Loucy (cell line): Measurements from ENCODE around the gene CAMSAP1.

Source experiments
- H2AFZ ChIP-seq: fragments of 200-600 bp; sonication (generic); 2 replicates; pipeline ENCODE4 v1.6.0; 2016; ENCODE audit warnings: antibody characterized with exemption, mild to moderate bottlenecking, low read length, moderate library complexity
- H3F3A ChIP-seq: fragments of 200-600 bp; 2 replicates; pipeline ENCODE4 v1.6.0; 2016; ENCODE audit warnings: antibody characterized with exemption, low read depth, mild to moderate bottlenecking
- H3K27me3 ChIP-seq: fragments of 200-600 bp; sonication (generic); 2 replicates; pipeline ENCODE4 v1.6.1; 2014; ENCODE audit warnings: low read length, mild to moderate bottlenecking; ENCODE audit not compliant: insufficient read depth, poor library complexity, severe bottlenecking
- H3K36me3 ChIP-seq: fragments of 200-600 bp; sonication (generic); 2 replicates; pipeline ENCODE4 v1.6.1; 2016; ENCODE audit warnings: low read length; ENCODE audit not compliant: insufficient read depth
- H3K4me1 ChIP-seq: fragments of 200-600 bp; sonication (generic); 2 replicates; pipeline ENCODE4 v1.5.1; 2014; ENCODE audit warnings: low read length, mild to moderate bottlenecking; ENCODE audit not compliant: insufficient read depth, poor library complexity, severe bottlenecking
- H3K4me2 ChIP-seq: fragments of 200-600 bp; sonication (generic); 2 replicates; pipeline ENCODE4 v1.6.0; 2014; ENCODE audit warnings: antibody characterized with exemption, low read length, low read depth, mild to moderate bottlenecking; ENCODE audit not compliant: poor library complexity, severe bottlenecking
- H3K4me3 ChIP-seq: fragments of 200-600 bp; sonication (generic); 2 replicates; pipeline ENCODE4 v1.5.1; 2014; ENCODE audit warnings: low read length, mild to moderate bottlenecking, mixed read lengths; ENCODE audit not compliant: poor library complexity, severe bottlenecking
- H3K79me2 ChIP-seq: fragments of 200-600 bp; sonication (generic); 2 replicates; pipeline ENCODE4 v1.6.1; 2014; ENCODE audit warnings: low read length; ENCODE audit not compliant: insufficient read depth
- H3K9ac ChIP-seq: fragments of 200-600 bp; sonication (generic); 2 replicates; pipeline ENCODE4 v1.6.0; 2014; ENCODE audit warnings: mild to moderate bottlenecking, low read depth, low read length, moderate library complexity; ENCODE audit not compliant: poor library complexity, severe bottlenecking
- H3K9me2 ChIP-seq: fragments of 200-600 bp; sonication (generic); replicated peaks from 2 replicates; pipeline ENCODE4 v1.6.1; 2016; ENCODE audit warnings: low read depth, low read length, mixed read lengths
- H3K9me3 ChIP-seq: fragments of 200-600 bp; sonication (generic); 2 replicates; pipeline ENCODE4 v1.6.1; 2014; ENCODE audit warnings: mild to moderate bottlenecking, antibody characterized with exemption, low read length, low read depth; ENCODE audit not compliant: insufficient read depth
- H4K20me1 ChIP-seq: fragments of 200-600 bp; sonication (generic); 2 replicates; pipeline ENCODE4 v1.6.0; 2014; ENCODE audit warnings: antibody characterized with exemption, low read length, mild to moderate bottlenecking; ENCODE audit not compliant: insufficient read depth, poor library complexity, severe bottlenecking
- CTCF ChIP-seq: fragments of 200-600 bp; sonication (generic); conservative IDR thresholded peaks from 2 replicates; pipeline ENCODE4 v1.5.1; 2014; ENCODE audit warnings: mild to moderate bottlenecking, antibody characterized with exemption, low read length
- EZH2phosphoT487 ChIP-seq: fragments of 200-600 bp; IDR thresholded peaks from 2 replicates; pipeline ENCODE4 v1.6.1; 2018; ENCODE audit warnings: antibody characterized with exemption, mild to moderate bottlenecking, moderate library complexity, borderline replicate concordance

CAMSAP1 gene

GRCh38 chr9:135910757-135911156, 3.4 kb upstream of the CAMSAP1 start:
- Histone ChIP-seq H4K20me1 (peaks cover 19% of the 10 kb centered on the region), H3K4me1 (peaks cover 27% of the 10 kb centered on the region), H3F3A (no peaks in the 10 kb centered on the region), H3K9me2 (no peaks in the 10 kb centered on the region), H3K4me3 (no peak overlapping the region), H2AFZ (no peak overlapping the region), H3K9ac (no peak overlapping the region), H3K36me3 (no peaks in the 10 kb centered on the region; the same call in 1 of the 2 replicates), H3K27me3 (no peaks in the 10 kb centered on the region), H3K4me2 (no peak overlapping the region), H3K9me3 (no peaks in the 10 kb centered on the region), H3K79me2 (peaks cover 33% of the 10 kb centered on the region)
- TF ChIP-seq EZH2phosphoT487, result no peak
- no peak for TF ChIP-seq CTCF

- Histone ChIP-seq H3F3A (no peaks in the 10 kb centered on the region), H3K4me3 (peak overlapping the region; percentile 30), H3K27me3 (no peaks in the 10 kb centered on the region), H4K20me1 (peaks cover 24% of the 10 kb centered on the region), H3K4me2 (peak overlapping the region; percentile 93), H3K79me2 (peaks cover 39% of the 10 kb centered on the region), H3K9me3 (no peaks in the 10 kb centered on the region), H3K9ac (no peak overlapping the region), H2AFZ (no peak overlapping the region), H3K9me2 (no peaks in the 10 kb centered on the region), H3K36me3 (no peaks in the 10 kb centered on the region; the same call in 1 of the 2 replicates), H3K4me1 (peaks cover 33% of the 10 kb centered on the region)
- TF ChIP-seq EZH2phosphoT487 (no peak), CTCF (no peak)
These were observed 2.9 kb upstream of the CAMSAP1 start for GRCh38 chr9:135910216-135910615.

- peaks cover 33% of the 10 kb centered on the region for H4K20me1 ChIP-seq
- H3K4me1 ChIP-seq, result peaks cover 41% of the 10 kb centered on the region
- H3F3A ChIP-seq, result no peaks in the 10 kb centered on the region
- H3K79me2 ChIP-seq, result peaks cover 47% of the 10 kb centered on the region
- H3K9me2 ChIP-seq, result no peaks in the 10 kb centered on the region
- H3K27me3 ChIP-seq, result no peaks in the 10 kb centered on the region
- H3K36me3 ChIP-seq, result no peaks in the 10 kb centered on the region; the same call in 1 of the 2 replicates
- H3K9ac ChIP-seq, result peak overlapping the region; percentile 82
- TF ChIP-seq CTCF (no peak), EZH2phosphoT487 (no peak)
- no peaks in the 10 kb centered on the region for H3K9me3 ChIP-seq
- no peak overlapping the region for H2AFZ ChIP-seq
- H3K4me3 ChIP-seq, result peak overlapping the region; percentile 89
- H3K4me2 ChIP-seq, result peak overlapping the region; percentile 93
These were observed 2.0 kb upstream of the CAMSAP1 start for GRCh38 chr9:135909371-135909770.
